ENCODE data around the gene WWOX.

Gene WWOX

GRCh38 chr16:78211020-78211599, 111.7 kb downstream of the WWOX start:
- no peak overlapping the region for H3K4me3 ChIP-seq (ENCODE audit: low read depth, low read length)
- POLR2A ChIA-PET = no interaction called here
- no peak for TF ChIP-seq CTCF (IDR thresholded peaks at IDR 0.05; ENCODE audit: insufficient read depth, low read length, missing control alignments)
- CTCF ChIA-PET = no interaction called here
- DNase-seq (ENCODE audit: low read depth, low spot score) = no peak

GRCh38 chr16:78211946-78212345, 112.5 kb downstream of the WWOX start:
- H3K4me3 ChIP-seq (ENCODE audit: low read depth, low read length) = no peak overlapping the region
- ChIA-PET POLR2A (no interaction called here), CTCF (no interaction called here)
- no peak for TF ChIP-seq CTCF (IDR thresholded peaks at IDR 0.05; ENCODE audit: insufficient read depth, low read length, missing control alignments)
- no peak for DNase-seq (ENCODE audit: low read depth, low spot score)

GRCh38 chr16:78212674-78213073, 113.2 kb downstream of the WWOX start:
- no peak overlapping the region for H3K4me3 ChIP-seq (ENCODE audit: low read depth, low read length)
- TF ChIP-seq CTCF (IDR thresholded peaks at IDR 0.05; ENCODE audit: insufficient read depth, low read length, missing control alignments) = no peak
- DNase-seq (ENCODE audit: low read depth, low spot score) = no peak
- ChIA-PET CTCF (no interaction called here), POLR2A (no interaction called here)

GRCh38 chr16:78213751-78214150, 114.3 kb downstream of the WWOX start:
- POLR2A ChIA-PET = no interaction called here
- no peak for DNase-seq (ENCODE audit: low read depth, low spot score)
- H3K4me3 ChIP-seq (ENCODE audit: low read depth, low read length) = no peak overlapping the region
- CTCF ChIA-PET = no interaction called here
- no peak for TF ChIP-seq CTCF (IDR thresholded peaks at IDR 0.05; ENCODE audit: insufficient read depth, low read length, missing control alignments)

- no peak for TF ChIP-seq CTCF (IDR thresholded peaks at IDR 0.05; ENCODE audit: insufficient read depth, low read length, missing control alignments)
- POLR2A ChIA-PET = no interaction called here
- no peak overlapping the region for H3K4me3 ChIP-seq (ENCODE audit: low read depth, low read length)
- no peak for DNase-seq (ENCODE audit: low read depth, low spot score)
- CTCF ChIA-PET = no interaction called here
Observed at GRCh38 chr16:78215222-78215621, 115.8 kb downstream of the WWOX start.

GRCh38 chr16:78216166-78216745, 116.8 kb downstream of the WWOX start:
- TF ChIP-seq CTCF (IDR thresholded peaks at IDR 0.05; ENCODE audit: insufficient read depth, low read length, missing control alignments) = no peak
- DNase-seq (ENCODE audit: low read depth, low spot score) = no peak
- no peak overlapping the region for H3K4me3 ChIP-seq (ENCODE audit: low read depth, low read length)
- CTCF ChIA-PET = no interaction called here
- POLR2A ChIA-PET = no interaction called here

All from AG04449 (cell line).